ENCODE measurements around the gene CXCL17. TPM values are rescaled to one million over a fixed set of nuclear protein-coding genes. Genes with fewer than 3 reads are reported as not detected.

Gene CXCL17
- total RNA-seq, 1 experiment from 2014 or later: not detected

- no peak overlapping the region for H4K8ac ChIP-seq (replicated peaks; ENCODE audit: insufficient read length, low read depth, low read length)
- H3K23me2 ChIP-seq (ENCODE audit: insufficient read length, low read depth, low read length, poor library complexity, severe bottlenecking): no peaks in the 10 kb centered on the region
- no peaks in the 10 kb centered on the region for H3K79me2 ChIP-seq (ENCODE audit: insufficient read depth, low read length)
- no peak for DNase-seq
- Mint-ChIP-seq H3K4me3 (no peak overlapping the region; a peak in 1 of 5 replicates), H3K27me3 (ENCODE audit: low read depth) (peaks cover 58% of the 10 kb centered on the region), H3K4me1 (peaks cover 15 to 33% of the 10 kb centered on the region in 2 experiments), H3K27ac (no peak overlapping the region), H3K9me3 (peaks cover 0 to 3% of the 10 kb centered on the region in 2 experiments; a peak in 3 of 5 replicates), H3K36me3 (ENCODE audit: insufficient read depth in 1 of 3, low read depth in 3 of 3) (peaks cover 0 to 3% (median 0%) of the 10 kb centered on the region in 3 experiments; a peak in 2 of 7 replicates)
- no peak overlapping the region for H3K9ac ChIP-seq (ENCODE audit: extremely low read depth, insufficient read length, low read length)
- no peak overlapping the region for H2BK20ac ChIP-seq (ENCODE audit: low read depth, low read length, poor library complexity, severe bottlenecking)
- no peak overlapping the region for H4K91ac ChIP-seq (ENCODE audit: insufficient read length, low read depth, low read length)
- H3K4me2 ChIP-seq (ENCODE audit: insufficient read depth, insufficient read length, low read length): no peak overlapping the region
- no peak overlapping the region for H2BK15ac ChIP-seq (ENCODE audit: low read depth, low read length)
- no peak overlapping the region for H2AK5ac ChIP-seq (ENCODE audit: insufficient read length, low read length)
- no peak overlapping the region for H3K56ac ChIP-seq (ENCODE audit: insufficient read length, low read depth, low read length)
- H3K23ac ChIP-seq (ENCODE audit: insufficient read length, low read depth, low read length): no peak overlapping the region
- H2AFZ ChIP-seq (ENCODE audit: low read length): no peak overlapping the region
- peaks cover 10% of the 10 kb centered on the region; the same call in 1 of the 2 replicates for H3K27me3 ChIP-seq (ENCODE audit: insufficient read depth, low read length)
- H3K27ac ChIP-seq (ENCODE audit: insufficient read length, low read depth, low read length): no peak overlapping the region
- no peak overlapping the region for H2BK120ac ChIP-seq (ENCODE audit: low read depth, low read length, poor library complexity, severe bottlenecking)
- no peaks in the 10 kb centered on the region; the same call in 1 of the 2 replicates for H3K4me1 ChIP-seq (ENCODE audit: insufficient read depth, low read length)
- H3K18ac ChIP-seq (ENCODE audit: insufficient read length, low read depth, low read length): no peak overlapping the region
- H3K14ac ChIP-seq (ENCODE audit: insufficient read depth, low read length): no peak overlapping the region
- TF ChIP-seq CTCF (conservative IDR thresholded peaks at IDR 0.05): no peak
- no peaks in the 10 kb centered on the region for H3K9me3 ChIP-seq (ENCODE audit: control insufficient read depth, low read depth, low read length)
- no peak overlapping the region for H2BK5ac ChIP-seq (ENCODE audit: insufficient read length, low read length)
- no peaks in the 10 kb centered on the region for H3K79me1 ChIP-seq (ENCODE audit: insufficient read depth, low read depth, low read length, poor library complexity, severe bottlenecking)
- H3K4ac ChIP-seq (ENCODE audit: low read depth, low read length): no peak overlapping the region
- H3T11ph ChIP-seq (ENCODE audit: low read length): no peak overlapping the region
- no peak overlapping the region for H4K5ac ChIP-seq (ENCODE audit: insufficient read length, low read depth, low read length)
- WGBS (ENCODE audit: extremely low coverage, insufficient read length, low lambda C conversion rate): no CpG with 5 or more reads among the region's 3 CpGs
- no peak overlapping the region for H2BK12ac ChIP-seq (ENCODE audit: insufficient read length, low read depth, low read length)
- no peaks in the 10 kb centered on the region for H4K20me1 ChIP-seq (ENCODE audit: control insufficient read depth, insufficient read depth, insufficient read length)
These were observed 14.1 kb downstream of the CXCL17 start for GRCh38 chr19:42428676-42429075.

All from H9 (cell line).